NCI-H2029 (cell line): ENCODE measurements around the gene TNS1.
A peak's percentile ranks its signal among the peaks of the same experiment; 100 is the strongest.
"Not testable (repeated sequence)": the region's sequence is repeated elsewhere in the genome, so short reads cannot be mapped to it uniquely, and the experiment has no call there.

ENCODE experiments used
- DNase-seq: peaks from one replicate; lab custom pipeline; 2025; lab: John Stamatoyannopoulos, UW

TNS1 gene

DNA sequence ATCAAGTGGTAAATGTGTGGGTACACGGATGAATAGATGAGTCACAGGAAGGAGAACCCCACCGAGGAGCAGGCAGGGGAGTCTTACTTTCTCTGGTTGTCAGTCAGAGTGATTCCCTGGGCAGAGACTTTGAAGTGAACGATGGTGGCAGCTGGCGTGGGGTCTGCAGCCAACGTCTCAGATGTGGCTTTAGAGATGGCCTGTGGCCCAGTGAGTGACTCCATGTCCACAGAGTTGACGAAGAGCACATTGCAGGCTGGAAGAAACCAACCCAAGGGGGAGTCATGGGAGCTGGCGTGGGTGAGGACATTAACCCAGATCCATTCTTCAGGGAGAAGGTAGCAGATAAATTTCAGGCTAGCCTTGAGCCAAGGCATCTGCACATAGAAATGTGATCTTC, 193.1 kb downstream of the TNS1 start:
- no peak for DNase-seq

DNA sequence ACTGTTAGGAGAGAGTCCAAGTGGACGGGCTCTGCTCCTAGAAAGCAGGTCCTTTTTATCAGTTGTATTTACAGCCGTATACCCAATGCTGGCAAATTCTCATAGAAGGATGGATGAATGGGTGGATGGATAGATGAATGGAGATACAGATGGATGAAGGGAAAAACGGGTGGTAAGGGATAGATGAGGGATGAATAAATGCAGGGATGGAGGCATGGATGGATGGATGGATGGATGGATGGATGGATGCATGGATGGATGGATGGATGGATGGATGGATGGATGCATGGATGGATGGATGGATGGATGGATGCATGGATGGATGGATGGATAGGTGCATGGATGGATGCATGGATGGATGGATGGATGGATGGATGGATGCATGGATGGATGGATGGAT, 193.8 kb downstream of the TNS1 start:
- not testable (repeated sequence) for DNase-seq

DNA sequence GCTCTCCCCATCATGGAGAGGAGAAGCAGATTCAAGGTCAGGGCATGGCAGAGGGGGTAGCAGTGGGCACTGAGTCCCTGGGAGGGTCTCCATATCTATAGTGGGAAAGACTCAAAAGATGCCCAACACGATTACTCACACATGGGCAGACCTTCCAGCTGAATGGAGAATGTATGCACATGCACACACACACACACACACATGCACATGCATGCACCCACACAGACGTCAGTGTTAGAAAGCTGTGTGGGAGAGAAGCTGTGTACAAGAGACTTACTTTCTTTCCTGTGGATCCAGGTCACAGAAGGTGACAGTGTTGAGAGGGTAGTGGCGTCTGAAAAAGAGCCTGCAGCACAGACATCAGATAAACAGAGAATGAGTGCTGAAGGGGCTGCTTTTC, 194.5 kb downstream of the TNS1 start:
- DNase-seq = no peak

DNA sequence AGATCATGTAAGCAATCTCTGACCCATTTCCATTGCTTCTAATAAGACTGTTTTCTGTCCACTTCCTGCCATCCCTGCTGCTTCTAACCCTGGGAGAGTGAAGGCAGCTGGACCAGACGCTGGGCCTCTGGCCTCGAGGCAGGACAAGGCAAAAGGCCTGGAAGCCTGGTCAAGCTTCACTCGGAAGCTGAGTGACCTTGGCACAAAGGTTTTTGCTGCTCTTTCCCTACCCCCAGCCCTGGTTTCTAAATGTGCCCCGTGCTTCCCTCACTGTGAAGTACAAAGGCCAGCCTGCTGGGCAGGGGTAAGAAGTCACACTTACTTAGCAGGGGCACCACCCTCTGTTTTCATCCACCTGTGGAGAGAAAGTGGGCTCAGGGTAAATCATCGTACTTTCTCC, 195.0 kb downstream of the TNS1 start:
- no peak for DNase-seq

DNA sequence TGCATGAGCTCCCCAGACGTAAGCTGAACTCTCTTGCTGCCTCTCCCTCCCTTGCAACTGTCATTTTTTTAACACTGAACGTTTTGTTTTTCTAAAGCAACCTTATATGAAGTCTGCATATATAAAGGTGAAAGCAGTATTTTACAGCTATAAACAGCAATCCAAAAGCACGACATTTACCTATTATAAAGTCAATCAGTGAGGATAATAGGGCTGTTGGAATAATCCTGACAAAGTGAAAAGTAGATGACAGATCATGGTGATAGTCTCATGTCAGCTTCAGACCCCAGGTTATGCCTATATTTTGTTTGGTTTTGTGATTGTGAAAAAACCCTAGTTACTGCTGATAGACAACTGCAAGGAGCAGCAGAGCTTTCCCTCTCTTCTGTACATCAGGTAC, 195.8 kb downstream of the TNS1 start:
- DNase-seq = no peak

DNA sequence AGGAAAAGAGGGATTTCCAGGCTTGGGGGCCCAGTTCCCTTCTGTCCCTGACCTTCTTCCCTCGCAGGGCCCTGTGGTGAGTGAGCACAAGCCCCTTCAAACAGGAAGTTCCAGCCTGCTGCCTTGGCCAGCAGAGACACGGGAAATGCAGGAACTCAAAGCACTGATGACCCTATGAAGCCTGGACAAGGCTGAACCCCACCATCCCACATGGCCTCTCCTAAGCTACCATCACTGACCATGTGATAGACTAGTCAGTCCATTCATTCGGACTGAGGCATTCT, 196.4 kb downstream of the TNS1 start:
- DNase-seq = no peak

DNA sequence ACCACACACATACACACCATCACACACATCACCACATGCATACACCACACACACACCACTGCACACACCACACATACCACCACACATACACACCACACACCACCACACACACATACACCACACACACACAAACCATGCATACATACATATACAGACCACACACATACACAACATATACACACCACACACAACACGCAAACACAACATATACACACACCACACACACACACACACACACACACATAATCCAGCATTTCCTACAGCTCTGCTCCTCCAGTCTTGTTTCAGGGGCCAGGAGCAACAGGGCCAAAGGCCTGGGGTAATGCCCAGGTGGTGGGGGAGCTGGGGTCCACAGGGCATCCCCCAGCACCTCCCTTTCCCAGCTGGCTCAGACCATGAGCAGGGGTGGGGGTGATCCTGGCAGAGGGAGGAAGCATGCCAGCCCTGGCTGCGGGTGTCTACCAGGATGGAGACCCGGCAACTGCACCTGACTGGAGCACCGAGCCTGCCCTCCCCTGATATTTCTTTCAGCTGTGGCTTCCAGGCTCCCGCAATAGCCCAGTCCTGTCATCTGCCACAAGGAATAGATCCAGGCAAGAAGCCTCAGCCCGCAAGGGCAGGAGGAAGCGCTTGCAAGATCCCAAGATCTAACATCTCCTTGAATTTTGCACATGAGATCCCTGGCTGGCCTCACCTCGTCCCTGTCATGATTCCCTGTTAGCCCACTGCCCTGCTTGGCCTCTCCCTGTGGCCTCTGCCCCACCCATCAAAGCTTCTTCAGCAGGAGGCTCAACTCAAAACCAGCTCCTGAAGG, 196.9 kb downstream of the TNS1 start:
- no peak for DNase-seq

DNA sequence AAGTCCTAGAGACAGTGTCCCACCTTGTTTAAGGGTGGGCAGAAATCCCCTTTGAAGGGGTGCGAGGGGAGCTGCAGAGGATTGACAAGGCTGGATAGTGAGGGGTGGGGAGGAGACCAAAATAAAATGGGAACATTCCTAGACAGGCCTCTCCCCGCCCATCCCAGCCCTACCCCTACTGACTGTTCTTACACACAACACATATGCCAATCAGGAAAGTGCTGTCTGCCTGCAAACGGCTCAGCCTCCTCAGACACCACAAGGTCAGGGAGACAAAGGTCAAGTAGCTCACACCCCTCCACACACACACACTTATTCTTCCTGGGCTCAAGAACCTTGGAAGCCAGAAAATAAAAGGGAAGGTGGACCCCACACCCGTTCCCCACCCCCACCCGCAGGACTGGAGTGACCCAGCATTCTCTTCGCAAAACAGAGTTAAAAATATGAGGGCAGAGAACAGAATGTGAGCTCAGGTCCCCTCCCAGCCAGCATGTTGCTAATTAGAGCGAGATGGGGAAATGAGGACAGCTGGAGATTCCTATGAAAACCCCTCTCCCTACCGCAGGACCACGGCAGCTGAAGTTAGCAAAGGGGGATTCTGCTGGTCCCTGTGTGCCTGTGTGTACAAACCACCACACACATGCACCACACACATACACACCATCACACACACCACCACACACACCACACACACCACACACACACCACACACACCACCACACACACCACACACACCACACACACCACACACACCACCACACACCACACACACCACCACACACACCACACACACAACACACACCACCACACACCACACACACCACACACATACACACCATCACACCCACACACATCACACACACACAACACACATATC, 197.8 kb downstream of the TNS1 start:
- DNase-seq = no peak

DNA sequence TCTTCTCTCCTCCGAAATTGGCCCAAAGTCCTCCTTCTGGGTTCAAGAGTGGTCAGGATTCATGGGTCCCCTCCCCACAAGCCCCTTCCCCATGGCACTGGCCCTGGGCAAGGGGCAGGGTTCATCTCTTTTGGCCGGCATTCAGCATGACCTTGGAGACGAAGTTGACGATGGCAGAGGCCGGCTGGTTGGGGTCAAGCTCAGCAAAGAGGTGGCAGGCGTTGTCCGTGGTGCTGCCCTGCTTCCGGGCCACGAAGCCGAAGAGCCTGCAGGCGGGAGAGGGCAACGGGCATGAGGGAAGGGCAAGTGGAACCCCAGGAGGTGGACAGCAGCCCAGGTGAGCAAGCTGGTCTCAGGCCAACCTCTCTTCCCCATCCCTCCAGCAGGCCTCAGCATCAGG, 198.5 kb downstream of the TNS1 start:
- no peak for DNase-seq

DNA sequence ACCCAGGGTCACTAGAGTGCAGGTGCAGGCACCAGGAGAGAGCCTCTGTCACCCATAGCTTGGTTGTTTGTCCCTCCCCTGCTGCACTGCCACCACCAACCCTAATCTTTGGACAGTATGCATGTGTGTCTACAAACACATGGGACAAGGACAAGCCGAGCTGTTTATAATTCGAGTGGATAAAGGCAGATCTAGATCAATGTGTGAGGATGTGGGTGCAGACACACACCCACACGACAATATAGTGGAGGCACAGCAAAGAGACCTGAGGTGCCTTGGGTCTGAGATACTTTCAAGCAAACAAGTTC, 199.2 kb downstream of the TNS1 start:
- DNase-seq = no peak

DNA sequence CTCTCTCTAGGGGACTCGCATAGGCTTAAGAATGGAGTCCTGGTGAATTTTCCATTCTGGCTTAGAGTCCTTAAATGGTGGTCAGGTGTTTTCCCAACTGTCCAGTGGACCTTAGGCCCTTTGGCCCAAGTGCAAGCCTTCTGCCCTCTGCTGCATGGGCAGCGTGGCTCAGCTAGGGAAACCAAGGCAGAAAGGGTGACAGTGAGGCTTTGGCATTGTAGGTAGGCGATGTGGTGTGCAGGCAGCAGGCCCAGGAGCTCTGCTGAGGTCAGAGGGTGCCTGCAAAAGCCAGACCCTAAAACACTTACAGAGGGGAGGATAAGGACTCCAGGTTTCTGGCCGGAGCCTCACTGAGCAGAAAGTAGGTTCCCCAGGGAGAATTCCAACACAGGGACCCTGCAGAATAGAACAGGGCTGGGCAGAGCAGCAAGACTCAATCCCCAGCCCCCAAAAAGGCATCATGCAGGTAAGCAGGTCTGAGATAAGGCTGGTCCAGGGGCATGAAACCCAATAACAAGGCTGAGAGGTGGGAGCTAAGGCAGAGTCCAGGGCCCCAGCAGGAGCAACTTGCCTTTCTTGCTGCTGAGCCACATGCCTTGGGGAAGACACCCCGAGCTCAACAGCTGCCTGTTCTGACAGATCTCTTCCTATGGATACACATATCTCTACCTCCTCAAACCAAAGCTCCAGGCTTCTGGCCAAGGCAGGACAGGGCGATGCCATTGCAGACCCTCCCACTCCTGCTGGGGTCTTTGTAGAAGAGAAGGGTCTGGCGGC, 199.7 kb downstream of the TNS1 start:
- DNase-seq = no peak

DNA sequence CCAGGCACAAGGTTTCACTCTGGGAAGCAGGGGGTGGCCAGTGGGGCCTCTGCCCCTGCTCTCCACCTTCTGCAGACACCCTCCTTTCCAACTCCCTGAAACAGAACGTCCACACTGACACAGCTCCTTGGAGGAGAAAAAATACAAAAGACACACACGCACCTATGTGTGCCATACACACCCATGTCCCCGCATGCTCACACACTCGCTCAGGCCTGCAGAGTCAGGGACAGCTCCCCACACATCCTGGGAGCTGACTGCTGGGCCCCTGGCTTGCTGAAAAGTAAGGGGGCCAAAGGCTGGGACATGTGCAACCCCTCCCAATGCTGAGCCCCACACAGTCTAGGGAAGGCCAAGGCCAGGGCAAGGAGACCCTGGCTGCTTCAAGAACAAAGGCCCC, 200.5 kb downstream of the TNS1 start:
- no peak for DNase-seq

DNA sequence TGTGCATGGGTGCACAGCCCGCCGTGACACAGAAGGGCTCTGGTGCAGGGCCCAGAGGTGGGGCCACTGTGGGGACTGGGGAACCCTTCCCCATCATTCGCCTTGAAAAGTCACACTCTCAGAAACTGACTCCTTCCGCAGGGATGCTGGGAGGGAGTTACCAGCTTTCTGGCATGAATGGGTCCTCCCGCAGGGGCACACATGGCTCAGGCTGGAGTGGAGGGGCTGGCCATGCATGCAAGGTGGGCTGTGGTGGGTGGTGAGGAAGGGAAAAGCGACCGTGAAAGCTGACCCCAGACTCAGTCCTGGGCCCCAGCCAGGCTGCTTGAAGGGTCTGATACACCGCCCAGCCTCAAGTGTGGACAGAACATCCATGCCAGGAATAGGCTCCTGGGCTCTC, 201.1 kb downstream of the TNS1 start:
- DNase-seq = no peak

DNA sequence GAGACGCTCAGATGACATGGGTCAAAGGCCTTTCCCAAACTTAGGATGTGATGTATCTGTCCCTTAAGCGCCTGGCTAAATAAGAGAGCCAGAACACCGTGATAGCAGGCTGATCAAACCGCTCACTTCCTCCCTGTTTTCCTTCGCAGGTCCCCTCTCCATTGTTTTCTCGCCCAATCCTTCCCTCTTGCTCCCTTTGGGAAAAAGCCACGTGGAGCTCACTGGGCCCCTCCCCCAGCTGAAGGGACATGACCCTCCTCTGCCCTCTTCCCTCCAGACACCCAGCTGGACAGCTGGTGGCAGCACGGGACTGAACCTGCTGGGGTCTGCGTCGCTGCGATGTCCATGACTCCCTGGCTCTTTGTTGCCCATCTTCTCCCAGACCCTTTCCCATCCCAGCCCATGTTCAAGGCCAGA, 201.7 kb downstream of the TNS1 start:
- no peak for DNase-seq

DNA sequence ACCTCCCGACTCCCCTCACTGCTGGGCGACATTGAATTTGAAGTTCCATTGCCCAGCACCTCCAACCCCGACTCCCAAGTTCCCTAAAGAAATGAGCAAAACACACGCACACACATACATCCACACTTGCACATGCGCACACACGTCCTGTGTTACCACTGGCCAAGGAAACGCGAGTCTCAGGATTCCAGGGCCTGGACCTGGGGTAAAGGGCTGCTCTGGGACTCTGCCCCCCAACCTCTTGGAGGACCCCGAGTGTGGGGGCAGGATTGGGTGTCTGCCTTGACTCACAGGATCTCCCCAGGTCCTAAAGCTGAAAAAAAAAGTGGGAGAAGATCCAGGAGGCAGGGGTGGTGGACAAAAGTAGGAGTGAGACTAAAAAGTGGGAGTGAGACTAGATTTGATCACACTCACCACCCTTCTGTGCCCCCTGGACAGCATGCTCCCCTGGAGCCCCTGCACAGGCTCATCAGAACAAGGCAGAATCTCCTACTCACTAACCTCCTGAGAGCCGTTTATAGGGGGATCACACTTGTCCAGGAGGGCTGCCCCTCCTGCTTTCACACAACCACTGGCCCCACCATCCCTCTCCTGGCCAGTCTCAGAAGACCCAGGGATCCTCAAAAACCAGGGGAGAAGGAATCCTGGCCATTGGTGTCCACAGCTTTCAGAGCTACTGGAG, 202.2 kb downstream of the TNS1 start:
- no peak for DNase-seq

DNA sequence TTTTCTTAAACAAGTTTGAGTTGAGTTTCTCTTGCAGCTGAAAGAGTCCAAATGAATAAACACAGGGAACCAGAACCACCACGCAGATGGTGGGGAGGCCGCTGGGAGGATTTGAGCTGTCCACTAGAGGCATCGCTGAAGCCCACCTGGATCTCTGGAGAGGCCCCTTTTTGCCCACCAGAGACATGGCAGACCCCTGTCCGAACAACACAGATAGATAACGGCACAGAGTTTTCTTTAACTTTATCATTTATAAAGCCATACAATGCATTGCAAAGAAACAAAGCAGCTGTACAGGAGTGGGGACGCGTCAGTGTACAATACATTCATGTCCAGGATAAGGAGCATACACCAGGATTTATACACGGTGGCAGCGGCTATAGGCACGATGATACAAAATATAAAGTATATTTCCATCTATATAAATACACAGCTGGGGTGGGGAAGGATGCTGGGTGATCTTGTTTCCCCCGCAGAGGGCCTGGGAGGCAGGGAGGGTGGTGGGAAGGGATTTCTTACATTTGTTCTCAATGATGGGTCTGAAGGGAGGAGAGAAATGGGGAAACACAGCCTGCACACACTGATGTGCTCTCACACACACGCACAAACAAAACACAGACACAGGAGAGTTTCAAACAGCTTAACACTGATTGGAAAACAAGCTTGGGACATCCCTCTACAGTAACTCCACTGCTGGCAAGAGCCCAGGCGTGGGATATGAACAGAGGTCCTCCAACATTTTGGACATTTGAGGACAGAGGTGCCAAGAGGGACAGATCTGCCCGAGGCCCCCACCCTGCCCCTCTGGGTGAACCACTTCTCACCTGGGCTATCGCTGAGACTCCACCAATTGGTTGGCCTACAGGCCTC, 203.0 kb downstream of the TNS1 start:
- no peak for DNase-seq

DNA sequence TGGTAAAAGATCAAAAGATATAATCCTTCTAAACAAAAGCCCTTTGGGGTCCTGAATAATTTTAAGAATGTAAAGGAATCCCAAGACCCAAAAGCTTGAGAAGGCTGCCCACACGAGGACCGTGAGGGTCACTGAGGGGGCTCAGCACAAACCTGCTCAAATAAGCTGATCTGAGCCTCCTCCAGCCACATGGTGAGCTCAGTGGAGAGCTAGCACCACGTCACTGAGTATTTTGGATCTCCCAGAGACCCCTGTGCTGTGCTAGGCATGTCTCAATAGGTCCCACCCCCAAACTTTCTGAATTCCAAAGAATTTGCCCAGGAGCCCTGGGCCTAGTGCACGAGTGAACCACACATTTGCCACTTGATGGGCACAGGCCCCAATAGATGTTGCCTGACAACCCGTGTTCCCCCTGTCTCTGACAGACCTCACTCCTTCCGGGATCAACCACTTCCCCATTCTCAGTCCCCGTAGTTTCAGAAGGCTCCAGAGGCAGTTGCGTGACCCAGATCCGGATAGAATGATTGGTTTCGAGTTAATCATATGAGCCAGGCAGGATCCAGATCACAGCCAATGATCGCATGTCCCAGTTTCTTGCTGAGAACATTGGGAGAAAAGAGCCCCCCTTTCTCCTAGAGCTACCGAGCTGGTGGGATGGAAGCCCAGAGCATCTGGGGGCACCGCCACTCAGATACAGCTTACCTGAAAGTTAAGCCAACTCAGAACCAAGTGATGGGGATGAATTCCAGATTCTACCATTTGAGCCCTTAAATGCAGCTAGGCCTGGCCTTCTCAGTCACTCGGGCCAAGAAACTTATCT, 203.8 kb downstream of the TNS1 start:
- DNase-seq = no peak

DNA sequence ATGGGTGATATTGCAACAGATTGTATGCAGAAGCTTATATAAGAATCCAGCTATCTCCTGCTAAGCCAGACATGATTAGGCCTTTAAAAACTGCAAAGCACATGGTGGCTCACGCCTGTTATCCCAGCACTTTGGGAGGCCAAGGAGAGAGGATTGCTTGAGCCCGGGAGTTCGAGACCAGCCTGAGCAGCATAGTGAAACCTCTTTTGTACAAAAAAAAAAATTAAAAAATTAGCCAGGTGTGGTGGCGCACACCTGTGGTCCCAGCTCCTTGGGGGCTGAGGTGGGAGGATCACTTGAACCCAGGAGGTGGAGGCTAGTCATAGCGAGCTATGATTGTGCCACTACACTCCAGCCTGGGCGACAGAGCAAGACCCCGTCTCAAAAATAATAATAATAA, 204.6 kb downstream of the TNS1 start:
- DNase-seq = no peak

DNA sequence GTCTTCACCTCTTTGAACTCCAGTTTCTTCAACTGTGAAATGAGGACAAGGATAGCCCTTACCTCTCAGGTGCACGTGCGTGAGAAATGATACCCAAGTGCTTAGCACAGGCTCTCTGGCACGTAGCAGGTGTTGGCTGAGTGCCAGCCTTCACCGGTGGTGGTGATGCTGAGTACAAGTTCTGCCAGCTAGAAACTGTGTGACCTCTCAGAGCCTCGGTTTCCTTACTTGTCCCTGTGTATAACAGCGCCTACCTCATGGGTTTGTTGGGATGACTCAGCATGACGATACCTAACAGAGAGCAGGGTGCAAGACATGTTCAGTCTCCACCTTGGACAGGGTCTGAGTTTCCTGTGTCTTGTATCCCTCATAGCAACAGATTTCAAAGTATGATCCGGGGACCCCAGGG, 205.1 kb downstream of the TNS1 start:
- DNase-seq = peak; percentile 85

DNA sequence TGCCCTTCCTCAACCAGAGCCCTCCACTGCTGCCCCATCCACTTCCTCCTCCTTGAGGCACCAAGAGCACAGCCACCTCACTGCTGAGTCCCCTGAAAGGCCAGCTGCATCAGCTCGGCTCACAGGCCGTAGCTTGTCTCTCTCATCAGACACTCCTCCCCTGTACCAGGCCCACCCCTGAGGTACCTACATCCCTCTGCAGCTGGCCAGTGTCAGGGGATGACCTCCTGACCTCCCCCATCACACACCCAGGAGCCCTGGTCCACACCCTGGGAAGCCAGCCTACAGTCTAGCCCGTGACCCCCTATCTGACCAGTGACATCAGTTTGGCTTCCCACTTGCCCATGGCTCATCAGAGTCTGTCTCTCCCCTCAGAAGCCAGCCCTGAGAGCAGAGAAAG, 205.6 kb downstream of the TNS1 start:
- no peak for DNase-seq
